SK-N-SH (cell line): ENCODE measurements around the gene PTPN14.

ENCODE experiments used
- EZH2phosphoT487 ChIP-seq: fragments of 200-600 bp; sonication (generic); IDR thresholded peaks from 2 replicates; pipeline ENCODE4 v1.6.1; 2017; ENCODE audit warnings: low read depth, mixed run types, mild to moderate bottlenecking, antibody characterized with exemption, moderate library complexity, borderline replicate concordance
- POLR2AphosphoS5 ChIP-seq: IDR thresholded peaks from 2 replicates; pipeline ENCODE4 v1.6.1; 2012; ENCODE audit warnings: low read depth, low read length
- RAD21 ChIP-seq: IDR thresholded peaks from 2 replicates; pipeline ENCODE4 v1.6.1; 2012; ENCODE audit warnings: mild to moderate bottlenecking, low read length
- RFX5 ChIP-seq: IDR thresholded peaks from 2 replicates; pipeline ENCODE4 v1.6.1; 2012; ENCODE audit warnings: mild to moderate bottlenecking, improper control_type of control experiment, low read length
- SMC3 ChIP-seq: IDR thresholded peaks from 2 replicates; pipeline ENCODE4 v1.6.1; 2012; ENCODE audit warnings: low read depth, low read length, improper control_type of control experiment
- TF ChIP-seq, protein P1 (sequence below): fragments of 200-600 bp; sonication (generic); IDR thresholded peaks from 2 replicates; pipeline ENCODE4 v1.6.1; 2017; ENCODE audit warnings: antibody characterized with exemption, mild to moderate bottlenecking, moderate library complexity
- TF ChIP-seq, protein P2 (sequence below): IDR thresholded peaks from 2 replicates; pipeline ENCODE4 v1.4.0; 2012; ENCODE audit warnings: low read depth
- TF ChIP-seq, protein P3 (sequence below): IDR thresholded peaks from 2 replicates; pipeline ENCODE4; 2012

DNA sequence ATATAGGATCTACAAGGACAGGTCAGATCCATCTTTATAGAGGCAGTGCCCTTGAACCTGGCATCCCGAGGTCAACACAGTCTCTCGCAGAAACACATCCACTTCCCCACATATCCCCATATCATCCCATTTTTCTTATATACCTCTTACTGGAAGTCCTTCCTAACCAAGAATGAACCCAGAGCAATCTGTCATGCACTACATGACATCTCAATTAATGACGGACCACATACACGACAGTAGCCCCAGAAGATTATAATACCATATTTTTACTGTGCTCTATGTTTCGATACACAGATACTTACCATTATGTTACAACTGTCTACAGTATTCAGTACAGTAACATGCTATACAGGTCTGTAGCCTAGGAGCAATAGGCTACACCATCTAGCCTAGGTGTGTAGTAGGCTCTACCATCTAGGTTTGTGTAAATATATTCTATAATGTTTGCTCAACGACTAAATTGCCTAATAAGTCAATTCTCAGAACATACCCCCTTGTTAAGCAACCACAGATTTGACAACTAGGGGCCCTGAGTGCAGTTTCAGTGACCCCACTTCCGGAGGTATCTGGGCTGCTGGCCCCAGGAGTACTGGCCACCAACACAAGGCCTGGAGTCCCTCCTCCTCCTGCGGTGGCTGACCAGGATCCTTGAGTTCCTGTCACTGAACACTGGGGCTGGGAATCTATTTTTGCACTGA, 28.1 kb downstream of the PTPN14 start:
- TF ChIP-seq, protein P1, sequence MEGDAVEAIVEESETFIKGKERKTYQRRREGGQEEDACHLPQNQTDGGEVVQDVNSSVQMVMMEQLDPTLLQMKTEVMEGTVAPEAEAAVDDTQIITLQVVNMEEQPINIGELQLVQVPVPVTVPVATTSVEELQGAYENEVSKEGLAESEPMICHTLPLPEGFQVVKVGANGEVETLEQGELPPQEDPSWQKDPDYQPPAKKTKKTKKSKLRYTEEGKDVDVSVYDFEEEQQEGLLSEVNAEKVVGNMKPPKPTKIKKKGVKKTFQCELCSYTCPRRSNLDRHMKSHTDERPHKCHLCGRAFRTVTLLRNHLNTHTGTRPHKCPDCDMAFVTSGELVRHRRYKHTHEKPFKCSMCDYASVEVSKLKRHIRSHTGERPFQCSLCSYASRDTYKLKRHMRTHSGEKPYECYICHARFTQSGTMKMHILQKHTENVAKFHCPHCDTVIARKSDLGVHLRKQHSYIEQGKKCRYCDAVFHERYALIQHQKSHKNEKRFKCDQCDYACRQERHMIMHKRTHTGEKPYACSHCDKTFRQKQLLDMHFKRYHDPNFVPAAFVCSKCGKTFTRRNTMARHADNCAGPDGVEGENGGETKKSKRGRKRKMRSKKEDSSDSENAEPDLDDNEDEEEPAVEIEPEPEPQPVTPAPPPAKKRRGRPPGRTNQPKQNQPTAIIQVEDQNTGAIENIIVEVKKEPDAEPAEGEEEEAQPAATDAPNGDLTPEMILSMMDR: no peak
- TF ChIP-seq, protein P2, sequence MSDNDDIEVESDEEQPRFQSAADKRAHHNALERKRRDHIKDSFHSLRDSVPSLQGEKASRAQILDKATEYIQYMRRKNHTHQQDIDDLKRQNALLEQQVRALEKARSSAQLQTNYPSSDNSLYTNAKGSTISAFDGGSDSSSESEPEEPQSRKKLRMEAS: no peak
- no peak for TF ChIP-seq POLR2AphosphoS5
- no peak for TF ChIP-seq SMC3
- TF ChIP-seq RFX5: no peak
- TF ChIP-seq EZH2phosphoT487: no peak
- TF ChIP-seq RAD21: no peak
- TF ChIP-seq, protein P3, sequence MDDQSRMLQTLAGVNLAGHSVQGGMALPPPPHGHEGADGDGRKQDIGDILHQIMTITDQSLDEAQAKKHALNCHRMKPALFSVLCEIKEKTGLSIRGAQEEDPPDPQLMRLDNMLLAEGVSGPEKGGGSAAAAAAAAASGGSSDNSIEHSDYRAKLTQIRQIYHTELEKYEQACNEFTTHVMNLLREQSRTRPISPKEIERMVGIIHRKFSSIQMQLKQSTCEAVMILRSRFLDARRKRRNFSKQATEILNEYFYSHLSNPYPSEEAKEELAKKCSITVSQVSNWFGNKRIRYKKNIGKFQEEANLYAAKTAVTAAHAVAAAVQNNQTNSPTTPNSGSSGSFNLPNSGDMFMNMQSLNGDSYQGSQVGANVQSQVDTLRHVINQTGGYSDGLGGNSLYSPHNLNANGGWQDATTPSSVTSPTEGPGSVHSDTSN: no peak
